Duodenal mucosa (tissue), 2 donors: ENCODE measurements around the gene USP14.

Experiments
- H3K27ac ChIP-seq: one replicate; pipeline ENCODE4 v1.7.0; 2013; ENCODE audit warnings: low read depth, low read length
- H3K27me3 ChIP-seq, 2 donors: one replicate each; pipeline ENCODE4 v1.7.0; 2013; ENCODE audit warnings: low read length in 2 of 2, control low read depth in 1 of 2; ENCODE audit not compliant: insufficient read depth in 2 of 2, control insufficient read depth in 1 of 2
- H3K36me3 ChIP-seq, 2 donors: one replicate each; pipeline ENCODE4 v1.7.0; 2013; ENCODE audit warnings: low read length in 2 of 2, control low read depth in 1 of 2; ENCODE audit not compliant: insufficient read depth in 2 of 2, control insufficient read depth in 1 of 2
- H3K4me1 ChIP-seq, 2 donors: one replicate each; pipeline ENCODE4 v1.7.0; 2013; ENCODE audit warnings: low read length in 2 of 2, control low read depth in 1 of 2; ENCODE audit not compliant: insufficient read depth in 2 of 2, control insufficient read depth in 1 of 2
- H3K4me3 ChIP-seq, 2 donors: one replicate each; pipeline ENCODE4 v1.7.0; 2013; ENCODE audit warnings: low read length in 2 of 2, low read depth in 1 of 2
- H3K9ac ChIP-seq, 2 donors: one replicate each; pipeline ENCODE4 v1.7.0; 2013; ENCODE audit warnings: low read length in 2 of 2, low read depth in 1 of 2
- H3K9me3 ChIP-seq, 2 donors: one replicate each; pipeline ENCODE4 v1.7.0; 2013; ENCODE audit warnings: low read length in 2 of 2, control low read depth in 1 of 2; ENCODE audit not compliant: control insufficient read depth in 1 of 2

USP14 gene

DNA sequence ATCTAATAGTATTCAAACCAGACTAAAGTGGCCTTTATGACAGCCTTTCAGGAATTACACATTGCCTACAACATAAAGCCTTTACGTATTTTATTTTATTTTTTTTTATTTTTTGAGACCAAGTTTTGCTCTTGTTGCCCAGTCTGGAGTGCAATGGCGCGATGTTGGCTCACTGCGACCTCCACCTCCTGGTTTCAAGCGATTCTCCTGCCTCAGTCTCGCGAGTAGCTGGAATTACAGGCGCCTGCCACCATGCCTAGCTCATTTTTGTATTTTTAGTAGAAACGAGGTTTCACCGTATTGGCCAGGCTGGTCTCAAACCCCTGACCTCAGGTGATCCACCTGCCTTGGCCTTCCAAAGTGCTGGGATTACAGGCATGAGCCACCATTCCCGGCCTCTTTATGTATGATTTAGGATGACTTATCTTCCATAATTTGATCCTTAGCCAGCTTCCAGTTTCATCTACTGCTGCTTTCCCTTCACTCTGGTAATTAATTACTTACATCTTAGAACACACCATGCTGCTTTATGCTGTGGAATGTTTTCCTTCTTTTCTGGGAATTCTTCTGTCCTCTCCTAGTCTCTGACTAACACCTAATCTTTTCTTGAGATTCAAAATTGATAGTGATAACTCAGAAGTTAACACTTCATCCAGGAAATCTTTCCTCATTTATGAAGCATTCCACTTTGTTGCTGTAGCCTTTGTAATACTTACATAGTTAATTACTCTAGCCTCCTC is 2.6 kb downstream of the USP14 start:
- Histone ChIP-seq H3K4me1 (peaks cover 6 to 14% of the 10 kb centered on the region in 2 donors), H3K9ac (no peak overlapping the region), H3K4me3 (no peak overlapping the region), H3K36me3 (peaks cover 0 to 12% of the 10 kb centered on the region in 2 donors), H3K27me3 (no peaks in the 10 kb centered on the region), H3K27ac (no peak overlapping the region), H3K9me3 (no peaks in the 10 kb centered on the region)

DNA sequence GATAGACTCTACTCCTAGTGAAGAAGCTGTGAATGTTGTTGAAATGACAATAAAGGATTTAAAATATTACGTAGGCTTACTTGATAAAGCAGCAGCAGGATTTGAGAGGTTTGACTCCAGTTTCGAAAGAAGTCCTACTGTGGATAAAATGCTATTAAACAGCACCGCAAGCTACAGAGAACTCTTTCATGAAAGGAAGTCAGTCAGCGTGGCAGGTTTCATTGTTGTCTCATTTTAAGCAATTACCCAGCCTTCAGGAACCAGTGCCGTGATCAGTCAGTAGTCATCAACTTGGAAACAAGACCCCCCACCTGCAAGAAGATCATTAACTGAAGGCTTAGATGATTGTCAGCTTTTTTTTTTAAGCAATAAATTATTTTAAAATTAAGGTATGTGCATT is 14.0 kb downstream of the USP14 start:
- H3K9me3 ChIP-seq: no peaks in the 10 kb centered on the region
- H3K27ac ChIP-seq: no peak overlapping the region
- H3K4me1 ChIP-seq: no peaks in the 10 kb centered on the region
- no peak overlapping the region for H3K9ac ChIP-seq
- H3K4me3 ChIP-seq: no peak overlapping the region
- peaks cover 0 to 34% of the 10 kb centered on the region in 2 donors for H3K36me3 ChIP-seq
- no peaks in the 10 kb centered on the region for H3K27me3 ChIP-seq

DNA sequence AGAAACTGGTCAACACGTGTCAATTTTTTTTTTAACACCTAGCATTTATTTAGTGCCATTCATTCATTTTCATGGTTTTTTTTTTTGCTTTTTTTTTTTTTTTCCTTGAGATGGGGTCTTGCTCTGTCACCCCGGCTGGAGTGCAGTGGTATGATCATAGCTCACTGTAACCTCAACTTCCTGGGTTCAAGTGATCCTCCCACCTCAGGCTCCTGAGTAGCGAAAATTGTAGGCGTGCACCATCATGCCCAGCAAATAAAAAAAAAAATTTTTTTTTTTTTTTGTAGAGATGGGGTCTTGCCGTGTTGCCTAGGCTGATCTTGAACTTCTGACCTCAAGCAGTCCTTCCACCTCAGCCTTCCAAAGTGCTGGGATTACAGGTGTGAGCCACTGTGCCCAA is 21.1 kb downstream of the USP14 start:
- H3K27me3 ChIP-seq: no peaks in the 10 kb centered on the region
- no peak overlapping the region for H3K27ac ChIP-seq
- no peak overlapping the region for H3K9ac ChIP-seq
- H3K9me3 ChIP-seq: no peaks in the 10 kb centered on the region
- H3K4me1 ChIP-seq: peaks cover 0 to 5% of the 10 kb centered on the region in 2 donors
- H3K4me3 ChIP-seq: no peak overlapping the region
- peaks cover 0 to 19% of the 10 kb centered on the region in 2 donors for H3K36me3 ChIP-seq

DNA sequence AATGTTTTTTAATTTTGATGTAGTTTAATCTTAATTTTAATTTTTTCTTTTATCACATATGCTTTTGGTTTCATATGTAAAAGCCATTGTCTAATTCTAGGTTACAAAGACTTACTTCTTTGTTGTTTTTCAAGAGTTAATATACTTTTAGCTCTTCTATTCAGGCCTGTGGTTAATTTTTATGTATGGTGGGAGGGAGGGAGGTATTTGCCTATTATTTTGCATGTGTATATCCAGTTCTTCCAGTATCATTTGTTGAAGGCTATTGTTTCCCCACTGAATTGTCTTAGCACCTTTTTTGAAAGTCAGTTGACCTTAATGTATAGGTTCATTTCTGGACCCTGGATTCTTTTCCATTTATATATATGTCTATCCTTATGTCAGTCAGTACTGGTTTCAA is 23.4 kb downstream of the USP14 start:
- Histone ChIP-seq H3K9me3 (no peaks in the 10 kb centered on the region), H3K9ac (no peak overlapping the region), H3K4me1 (peaks cover 0 to 5% of the 10 kb centered on the region in 2 donors), H3K27me3 (no peaks in the 10 kb centered on the region), H3K4me3 (no peak overlapping the region), H3K27ac (no peak overlapping the region), H3K36me3 (peaks cover 0 to 22% of the 10 kb centered on the region in 2 donors)

DNA sequence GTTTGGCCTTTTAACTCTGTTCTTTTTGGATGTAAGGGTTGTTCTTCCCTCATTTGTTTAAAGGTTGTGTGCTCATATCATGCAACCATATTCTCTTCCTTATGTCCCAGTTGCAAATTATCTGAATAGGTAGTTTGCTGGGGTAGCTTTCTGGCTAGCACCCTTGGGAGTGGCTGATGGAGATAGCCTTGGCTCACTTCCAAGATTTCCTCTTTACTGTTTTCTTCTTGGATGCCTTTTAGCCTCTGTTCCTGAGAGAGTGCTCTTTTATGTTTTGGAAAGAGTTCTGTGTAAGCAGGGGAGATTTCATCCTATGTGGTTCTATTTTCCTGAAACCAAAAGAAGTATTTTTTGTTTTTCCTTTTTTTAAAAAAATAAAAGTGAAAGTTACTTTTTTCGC is 25.4 kb downstream of the USP14 start:
- Histone ChIP-seq H3K9ac (no peak overlapping the region), H3K27ac (no peak overlapping the region), H3K9me3 (no peaks in the 10 kb centered on the region), H3K4me3 (no peak overlapping the region), H3K36me3 (peaks cover 0 to 16% of the 10 kb centered on the region in 2 donors), H3K4me1 (peaks cover 0 to 5% of the 10 kb centered on the region in 2 donors), H3K27me3 (no peaks in the 10 kb centered on the region)

DNA sequence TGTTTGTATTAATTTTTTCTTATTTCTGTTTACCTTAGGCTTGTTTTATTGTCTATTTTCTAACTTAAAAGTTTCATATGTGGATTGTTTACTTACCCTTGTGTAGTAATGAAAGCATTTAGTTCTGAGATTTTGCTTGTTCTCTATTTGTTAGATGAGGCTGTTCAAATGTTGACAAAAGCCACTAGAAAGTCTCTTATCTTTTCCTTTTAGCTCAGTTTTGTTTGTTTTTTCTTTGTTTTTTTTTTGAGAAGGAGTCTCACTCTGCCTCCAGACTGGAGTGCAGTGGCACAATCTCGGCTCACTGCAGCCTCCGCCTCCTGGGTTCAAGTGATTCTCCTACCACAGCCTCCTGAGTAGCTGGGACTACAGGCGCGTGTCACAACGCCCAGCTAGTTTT is 30.9 kb downstream of the USP14 start:
- H3K36me3 ChIP-seq: peaks cover 0 to 3% of the 10 kb centered on the region in 2 donors
- H3K4me3 ChIP-seq: no peak overlapping the region
- H3K27ac ChIP-seq: no peak overlapping the region
- H3K4me1 ChIP-seq: peaks cover 0 to 2% of the 10 kb centered on the region in 2 donors
- H3K9me3 ChIP-seq: no peaks in the 10 kb centered on the region
- H3K27me3 ChIP-seq: no peaks in the 10 kb centered on the region
- H3K9ac ChIP-seq: no peak overlapping the region

DNA sequence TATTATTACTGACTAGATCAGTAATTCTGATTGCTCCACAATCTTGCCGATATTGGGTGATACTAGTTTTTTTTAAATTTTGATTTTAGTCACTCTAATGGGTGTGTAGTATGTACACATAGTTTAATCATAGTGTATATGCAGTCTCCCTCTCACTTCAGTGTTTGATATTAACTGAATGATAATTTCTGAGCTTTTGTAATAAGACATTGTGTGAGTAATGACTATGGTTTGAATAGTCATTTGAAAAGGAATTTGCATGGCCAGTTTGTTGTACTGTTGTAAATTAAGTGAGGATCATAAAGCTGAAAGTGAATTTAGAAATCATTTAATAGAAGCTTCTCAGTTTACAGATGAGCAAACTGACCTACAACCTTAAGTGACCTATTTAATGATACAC is 33.4 kb downstream of the USP14 start:
- Histone ChIP-seq H3K36me3 (peaks cover 0 to 6% of the 10 kb centered on the region in 2 donors), H3K27ac (no peak overlapping the region), H3K4me1 (peaks cover 0 to 2% of the 10 kb centered on the region in 2 donors), H3K9me3 (no peaks in the 10 kb centered on the region), H3K9ac (no peak overlapping the region), H3K27me3 (no peaks in the 10 kb centered on the region), H3K4me3 (no peak overlapping the region)

DNA sequence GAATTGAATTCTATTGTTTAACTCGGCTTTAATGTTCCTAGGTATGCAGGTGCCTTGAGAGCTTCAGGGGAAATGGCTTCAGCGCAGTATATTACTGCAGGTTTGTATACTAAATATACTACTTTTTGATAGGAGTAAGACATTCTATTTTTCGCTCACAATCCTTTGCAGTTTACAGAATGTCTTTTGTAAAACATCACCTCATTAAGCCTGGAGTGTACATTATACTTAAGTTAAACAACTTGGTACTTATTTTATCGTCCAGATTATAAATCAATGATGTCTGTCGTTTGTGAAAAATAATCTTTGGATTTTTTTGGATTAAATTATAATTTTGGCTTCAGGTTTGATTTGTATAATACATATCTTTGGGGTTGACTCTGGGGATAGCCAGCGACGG is 34.4 kb downstream of the USP14 start:
- H3K4me3 ChIP-seq: no peak overlapping the region

DNA sequence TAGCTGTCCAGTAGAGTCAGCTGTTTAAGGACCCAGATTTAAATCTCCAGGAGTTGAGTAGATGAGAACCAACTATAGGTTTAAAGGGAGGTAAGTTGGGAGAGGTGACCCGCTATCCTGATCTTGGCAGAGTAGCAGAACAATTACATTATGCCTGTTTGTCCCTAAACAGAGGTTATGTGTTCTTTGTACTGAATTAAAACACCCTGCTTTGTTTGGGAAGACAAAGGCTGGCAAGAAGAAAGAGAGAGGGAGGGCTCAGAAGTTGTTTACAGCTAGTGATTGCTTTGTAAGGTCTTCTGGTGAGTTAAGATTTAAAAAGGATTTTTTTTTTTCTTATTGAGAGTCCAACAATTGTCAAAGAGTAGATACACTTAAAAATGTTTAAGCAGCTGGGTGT is 37.3 kb downstream of the USP14 start:
- H3K9me3 ChIP-seq: no peaks in the 10 kb centered on the region
- no peak overlapping the region for H3K27ac ChIP-seq
- no peak overlapping the region for H3K4me3 ChIP-seq
- peaks cover 4 to 35% of the 10 kb centered on the region in 2 donors for H3K36me3 ChIP-seq
- H3K4me1 ChIP-seq: peaks cover 0 to 2% of the 10 kb centered on the region in 2 donors
- H3K9ac ChIP-seq: no peak overlapping the region
- H3K27me3 ChIP-seq: no peaks in the 10 kb centered on the region

More for the DNA sequence above, 34.4 kb downstream of the USP14 start:
- Histone ChIP-seq H3K27ac (no peak overlapping the region), H3K27me3 (no peaks in the 10 kb centered on the region), H3K9me3 (no peaks in the 10 kb centered on the region), H3K9ac (no peak overlapping the region), H3K36me3 (peaks cover 0 to 14% of the 10 kb centered on the region in 2 donors), H3K4me1 (peaks cover 0 to 2% of the 10 kb centered on the region in 2 donors)

DNA sequence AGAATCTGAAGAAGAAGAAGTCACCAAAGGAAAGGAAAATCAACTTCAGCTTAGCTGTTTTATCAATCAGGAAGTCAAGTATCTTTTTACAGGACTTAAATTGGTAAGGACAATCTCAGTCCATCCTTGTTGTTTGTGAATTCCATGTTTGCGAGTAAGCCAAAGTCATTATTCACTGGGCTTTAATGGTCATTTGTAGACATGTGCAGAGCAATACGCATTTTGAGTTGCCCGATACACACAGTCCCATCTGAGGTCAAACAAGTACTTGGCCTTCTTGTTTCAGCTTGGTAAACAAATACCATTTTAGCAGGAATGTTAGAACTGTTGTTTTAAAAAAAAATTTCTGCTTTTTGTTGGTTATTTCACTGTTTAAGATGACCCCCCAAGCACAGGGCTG is 40.9 kb downstream of the USP14 start:
- no peaks in the 10 kb centered on the region for H3K9me3 ChIP-seq
- no peaks in the 10 kb centered on the region for H3K27me3 ChIP-seq
- no peak overlapping the region for H3K9ac ChIP-seq
- no peak overlapping the region for H3K27ac ChIP-seq
- H3K4me3 ChIP-seq: no peak overlapping the region
- H3K4me1 ChIP-seq: no peaks in the 10 kb centered on the region
- H3K36me3 ChIP-seq: peaks cover 4 to 58% of the 10 kb centered on the region in 2 donors
